ENCODE results near the gene SDS. TPM values are rescaled to one million over a fixed set of nuclear protein-coding genes. Genes with fewer than 3 reads are reported as not detected.

SDS gene
- total and polyA plus RNA-seq, 2 of the 13 experiments (the other 11 are each of a cell fraction or from before 2014, with no cell fraction given): not detected

DNA sequence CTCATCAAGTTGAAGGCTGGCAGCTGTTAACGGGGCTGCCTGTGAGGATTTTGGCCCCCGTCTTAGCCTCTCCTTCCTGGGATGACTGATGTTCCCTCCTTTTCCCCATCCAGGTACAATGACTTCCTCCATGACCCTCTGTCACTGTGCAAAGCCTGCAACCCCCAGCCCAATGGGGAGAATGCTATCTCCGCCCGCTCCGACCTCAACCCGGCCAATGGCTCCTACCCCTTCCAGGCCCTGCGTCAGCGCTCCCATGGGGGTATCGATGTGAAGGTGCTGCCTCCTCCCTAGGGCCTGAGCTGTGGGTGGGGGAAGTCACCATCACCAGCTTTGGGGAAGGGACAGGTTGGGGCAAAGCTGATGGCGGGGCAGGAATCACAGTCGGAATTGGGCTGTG, 16.1 kb downstream of the SDS start (continued):
- TF ChIP-seq, protein P1, sequence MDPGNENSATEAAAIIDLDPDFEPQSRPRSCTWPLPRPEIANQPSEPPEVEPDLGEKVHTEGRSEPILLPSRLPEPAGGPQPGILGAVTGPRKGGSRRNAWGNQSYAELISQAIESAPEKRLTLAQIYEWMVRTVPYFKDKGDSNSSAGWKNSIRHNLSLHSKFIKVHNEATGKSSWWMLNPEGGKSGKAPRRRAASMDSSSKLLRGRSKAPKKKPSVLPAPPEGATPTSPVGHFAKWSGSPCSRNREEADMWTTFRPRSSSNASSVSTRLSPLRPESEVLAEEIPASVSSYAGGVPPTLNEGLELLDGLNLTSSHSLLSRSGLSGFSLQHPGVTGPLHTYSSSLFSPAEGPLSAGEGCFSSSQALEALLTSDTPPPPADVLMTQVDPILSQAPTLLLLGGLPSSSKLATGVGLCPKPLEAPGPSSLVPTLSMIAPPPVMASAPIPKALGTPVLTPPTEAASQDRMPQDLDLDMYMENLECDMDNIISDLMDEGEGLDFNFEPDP (CRISPR knock-in tag; conservative IDR thresholded peaks at IDR 0.05): no peak

- Histone ChIP-seq H3K9me3 (ENCODE audit: low read length) (no peaks in the 10 kb centered on the region), H3K79me2 (ENCODE audit: insufficient read depth, low read length) (no peaks in the 10 kb centered on the region), H2AFZ (ENCODE audit: low read length) (no peak overlapping the region), H3K27ac (ENCODE audit: extremely low read length, insufficient read depth, low read length) (no peak overlapping the region), H3K4me3 (replicated peaks in 1 of 3; ENCODE audit: insufficient read depth in 1 of 3, low read depth in 2 of 3, low read length in 3 of 3) (no peak overlapping the region), H3K36me3 (replicated peaks in 1 of 2; ENCODE audit: control insufficient read depth in 1 of 2, insufficient read depth in 2 of 2, low read length in 2 of 2) (peaks cover 4 to 13% of the 10 kb centered on the region in 2 experiments; a peak in 2 of 5 replicates), H3K4me2 (ENCODE audit: low read depth, low read length) (no peak overlapping the region), H3K4me1 (ENCODE audit: insufficient read depth, low read length) (no peaks in the 10 kb centered on the region), H4K20me1 (ENCODE audit: insufficient read depth, low read length) (no peaks in the 10 kb centered on the region), H3K27me3 (ENCODE audit: control insufficient read depth in 1 of 2, insufficient read depth in 2 of 2, low read length in 2 of 2) (no peaks in the 10 kb centered on the region), H3K9ac (ENCODE audit: insufficient read depth, low read depth, low read length) (no peak overlapping the region)
- DNase-seq (ENCODE audit: low spot score): no peak
- WGBS (ENCODE audit: low lambda C conversion rate): 96% methylated on average over 4 of the region's 12 CpGs
- no peak for FAIRE-seq
- ChIA-PET POLR2A (no interaction called here), CTCF (ENCODE audit: low intra/inter-chr PET ratio, low total read pairs) (no interaction called here)
- ATAC-seq: no peak
- no TSS peak for BruUV-seq (replicated peaks)
- intact Hi-C loops (cut with micrococcal nuclease; ENCODE audit: unreplicated experiment): no loop called here
- in situ Hi-C loops (cut with HindIII; ENCODE audit: extremely low pct_ligation_motif_present, low pct_unique_long_range_greater_than_20kb): no loop called here
- no peak for TF ChIP-seq ZNF557 (CRISPR knock-in tag; IDR thresholded peaks at IDR 0.05)
- no peak for TF ChIP-seq ZNF550 (CRISPR knock-in tag; IDR thresholded peaks at IDR 0.05; ENCODE audit: borderline replicate concordance)
- no peak for TF ChIP-seq ATF7-NPFF (CRISPR knock-in tag; IDR thresholded peaks at IDR 0.05; ENCODE audit: low read depth)
- TF ChIP-seq, protein P2, sequence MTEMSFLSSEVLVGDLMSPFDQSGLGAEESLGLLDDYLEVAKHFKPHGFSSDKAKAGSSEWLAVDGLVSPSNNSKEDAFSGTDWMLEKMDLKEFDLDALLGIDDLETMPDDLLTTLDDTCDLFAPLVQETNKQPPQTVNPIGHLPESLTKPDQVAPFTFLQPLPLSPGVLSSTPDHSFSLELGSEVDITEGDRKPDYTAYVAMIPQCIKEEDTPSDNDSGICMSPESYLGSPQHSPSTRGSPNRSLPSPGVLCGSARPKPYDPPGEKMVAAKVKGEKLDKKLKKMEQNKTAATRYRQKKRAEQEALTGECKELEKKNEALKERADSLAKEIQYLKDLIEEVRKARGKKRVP (CRISPR knock-in tag; IDR thresholded peaks at IDR 0.05): no peak
- TF ChIP-seq ZNF20 (CRISPR knock-in tag; IDR thresholded peaks at IDR 0.05): no peak
- TF ChIP-seq NFYC (CRISPR knock-in tag; IDR thresholded peaks at IDR 0.05): no peak
- no peak for TF ChIP-seq HCFC1 (IDR thresholded peaks at IDR 0.05; ENCODE audit: low read depth, low read length)
- TF ChIP-seq, protein P3, sequence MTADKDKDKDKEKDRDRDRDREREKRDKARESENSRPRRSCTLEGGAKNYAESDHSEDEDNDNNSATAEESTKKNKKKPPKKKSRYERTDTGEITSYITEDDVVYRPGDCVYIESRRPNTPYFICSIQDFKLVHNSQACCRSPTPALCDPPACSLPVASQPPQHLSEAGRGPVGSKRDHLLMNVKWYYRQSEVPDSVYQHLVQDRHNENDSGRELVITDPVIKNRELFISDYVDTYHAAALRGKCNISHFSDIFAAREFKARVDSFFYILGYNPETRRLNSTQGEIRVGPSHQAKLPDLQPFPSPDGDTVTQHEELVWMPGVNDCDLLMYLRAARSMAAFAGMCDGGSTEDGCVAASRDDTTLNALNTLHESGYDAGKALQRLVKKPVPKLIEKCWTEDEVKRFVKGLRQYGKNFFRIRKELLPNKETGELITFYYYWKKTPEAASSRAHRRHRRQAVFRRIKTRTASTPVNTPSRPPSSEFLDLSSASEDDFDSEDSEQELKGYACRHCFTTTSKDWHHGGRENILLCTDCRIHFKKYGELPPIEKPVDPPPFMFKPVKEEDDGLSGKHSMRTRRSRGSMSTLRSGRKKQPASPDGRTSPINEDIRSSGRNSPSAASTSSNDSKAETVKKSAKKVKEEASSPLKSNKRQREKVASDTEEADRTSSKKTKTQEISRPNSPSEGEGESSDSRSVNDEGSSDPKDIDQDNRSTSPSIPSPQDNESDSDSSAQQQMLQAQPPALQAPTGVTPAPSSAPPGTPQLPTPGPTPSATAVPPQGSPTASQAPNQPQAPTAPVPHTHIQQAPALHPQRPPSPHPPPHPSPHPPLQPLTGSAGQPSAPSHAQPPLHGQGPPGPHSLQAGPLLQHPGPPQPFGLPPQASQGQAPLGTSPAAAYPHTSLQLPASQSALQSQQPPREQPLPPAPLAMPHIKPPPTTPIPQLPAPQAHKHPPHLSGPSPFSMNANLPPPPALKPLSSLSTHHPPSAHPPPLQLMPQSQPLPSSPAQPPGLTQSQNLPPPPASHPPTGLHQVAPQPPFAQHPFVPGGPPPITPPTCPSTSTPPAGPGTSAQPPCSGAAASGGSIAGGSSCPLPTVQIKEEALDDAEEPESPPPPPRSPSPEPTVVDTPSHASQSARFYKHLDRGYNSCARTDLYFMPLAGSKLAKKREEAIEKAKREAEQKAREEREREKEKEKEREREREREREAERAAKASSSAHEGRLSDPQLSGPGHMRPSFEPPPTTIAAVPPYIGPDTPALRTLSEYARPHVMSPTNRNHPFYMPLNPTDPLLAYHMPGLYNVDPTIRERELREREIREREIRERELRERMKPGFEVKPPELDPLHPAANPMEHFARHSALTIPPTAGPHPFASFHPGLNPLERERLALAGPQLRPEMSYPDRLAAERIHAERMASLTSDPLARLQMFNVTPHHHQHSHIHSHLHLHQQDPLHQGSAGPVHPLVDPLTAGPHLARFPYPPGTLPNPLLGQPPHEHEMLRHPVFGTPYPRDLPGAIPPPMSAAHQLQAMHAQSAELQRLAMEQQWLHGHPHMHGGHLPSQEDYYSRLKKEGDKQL (CRISPR knock-in tag; IDR thresholded peaks at IDR 0.05; ENCODE audit: low read depth): no peak
These were observed 16.7 kb downstream of the SDS start for GRCh38 chr12:113386866-113387566.
